ENCODE results near the gene LRRC8E.

The LRRC8E gene

GRCh38 chr19:7868326-7868670 is 20.0 kb upstream of the LRRC8E start:
- DNase-seq = no peak

GRCh38 chr19:7868671-7869452 is 19.4 kb upstream of the LRRC8E start:
- DNase-seq = peak; percentile 47 to 65

- peak; percentile 14 to 31 for DNase-seq
Measured at GRCh38 chr19:7869453-7869909, 18.8 kb upstream of the LRRC8E start.

GRCh38 chr19:7869910-7870511 is 18.3 kb upstream of the LRRC8E start:
- no peak for DNase-seq

- DNase-seq = peak; percentile 28 to 46
Measured at GRCh38 chr19:7870571-7871436, 17.5 kb upstream of the LRRC8E start.

GRCh38 chr19:7871437-7872305 is 16.6 kb upstream of the LRRC8E start:
- peak; percentile 67 to 71 for DNase-seq

- DNase-seq = no peak
Measured at GRCh38 chr19:7872306-7873204, 15.8 kb upstream of the LRRC8E start.

GRCh38 chr19:7873304-7874075 is 14.8 kb upstream of the LRRC8E start:
- no peak for DNase-seq

GRCh38 chr19:7874076-7874896 is 14.0 kb upstream of the LRRC8E start, which contains the start of gene PRR36:
PRR36 (minus strand) TSS chr19:7874390; CDS start chr19:7873689, 701 bp downstream.
- no peak for DNase-seq

- DNase-seq = no peak
Measured at GRCh38 chr19:7874897-7875273, 13.4 kb upstream of the LRRC8E start.

- DNase-seq = no peak
Measured at GRCh38 chr19:7877249-7877836, 11.0 kb upstream of the LRRC8E start.

GRCh38 chr19:7879111-7879807 is 9.1 kb upstream of the LRRC8E start:
- DNase-seq = no peak

- DNase-seq = no peak
Measured at GRCh38 chr19:7879836-7880235, 8.5 kb upstream of the LRRC8E start.

- no peak for DNase-seq
Measured at GRCh38 chr19:7881910-7882309, 6.4 kb upstream of the LRRC8E start.

GRCh38 chr19:7883105-7883504 is 5.2 kb upstream of the LRRC8E start:
- DNase-seq = no peak

- DNase-seq = no peak
Measured at GRCh38 chr19:7883796-7884570, 4.3 kb upstream of the LRRC8E start.

GRCh38 chr19:7885818-7886217 is 2.5 kb upstream of the LRRC8E start:
- no peak for DNase-seq

Data from inflammatory macrophage (primary cell).